ENCODE measurements around the gene CDH23. TPM values are rescaled to one million over a fixed set of nuclear protein-coding genes. Genes with fewer than 3 reads are reported as not detected.

CDH23 gene
- total RNA-seq, 1 donor from 2014 or later = 10.3 TPM

DNA sequence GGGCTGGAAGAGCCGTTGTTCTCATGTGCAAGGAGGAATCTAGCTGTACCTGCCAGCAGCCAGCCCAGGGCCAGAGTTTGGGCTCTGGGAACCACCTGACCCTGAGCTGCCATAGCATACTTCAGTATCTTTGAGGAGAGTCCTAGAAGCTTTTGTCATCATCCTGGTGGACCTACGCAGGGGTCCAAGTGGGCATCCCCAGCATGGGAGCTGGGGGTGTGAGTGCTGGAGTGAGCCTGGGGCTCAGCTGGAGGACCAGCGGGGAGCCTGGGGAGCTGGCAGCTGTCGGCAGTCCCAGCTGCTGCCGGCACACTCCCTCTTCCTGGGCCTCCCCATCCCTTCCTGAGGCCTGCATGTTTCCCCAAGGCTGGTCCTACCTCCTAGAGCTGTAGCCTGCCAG lies 290.4 kb downstream of the CDH23 start:
- no peaks in the 10 kb centered on the region for H3K4me1 ChIP-seq
- TF ChIP-seq POLR2A (IDR thresholded peaks at IDR 0.05) (no peak), CTCF (IDR thresholded peaks at IDR 0.05) (no peak), POLR2AphosphoS5 (IDR thresholded peaks at IDR 0.05; ENCODE audit: insufficient read depth in 1 of 2, low read depth in 1 of 2) (no peak)
- no peak for DNase-seq (ENCODE audit: extremely low spot score in 2 of 2)
- no peaks in the 10 kb centered on the region for H3K27me3 ChIP-seq
- H3K9me3 ChIP-seq = no peaks in the 10 kb centered on the region
- no peak overlapping the region for H3K27ac ChIP-seq
- no peaks in the 10 kb centered on the region for H3K36me3 ChIP-seq
- intact Hi-C loops (cut with DNase I) = no loop called here
- no peak overlapping the region for H3K4me3 ChIP-seq

DNA sequence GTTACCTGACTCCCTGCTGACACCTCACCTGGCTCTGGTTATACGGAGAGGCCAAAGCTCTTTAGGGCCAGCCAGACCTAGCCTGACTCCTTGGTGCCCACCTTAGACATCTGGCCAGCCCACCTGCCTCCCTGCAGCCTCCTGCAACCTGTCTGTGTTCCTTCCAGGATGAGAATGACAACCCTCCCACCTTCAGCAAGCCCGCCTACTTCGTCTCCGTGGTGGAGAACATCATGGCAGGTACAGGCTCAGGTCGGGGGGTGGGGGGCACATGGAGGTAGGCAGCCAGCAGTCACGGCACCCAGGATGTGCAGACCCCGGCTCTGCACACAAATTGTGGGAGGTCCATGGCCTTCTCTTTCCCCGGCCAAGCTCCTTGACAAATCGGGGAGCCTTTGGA lies 290.8 kb downstream of the CDH23 start:
- DNase-seq (ENCODE audit: extremely low spot score in 2 of 2) = no peak
- no peak overlapping the region for H3K27ac ChIP-seq
- no peaks in the 10 kb centered on the region for H3K9me3 ChIP-seq
- intact Hi-C loops (cut with DNase I) = no loop called here
- no peaks in the 10 kb centered on the region for H3K4me1 ChIP-seq
- H3K27me3 ChIP-seq = no peaks in the 10 kb centered on the region
- no peak overlapping the region for H3K4me3 ChIP-seq
- H3K36me3 ChIP-seq = no peaks in the 10 kb centered on the region
- TF ChIP-seq CTCF (IDR thresholded peaks at IDR 0.05) = no peak
- TF ChIP-seq POLR2AphosphoS5 (IDR thresholded peaks at IDR 0.05; ENCODE audit: insufficient read depth in 1 of 2, low read depth in 1 of 2) = no peak
- TF ChIP-seq POLR2A (IDR thresholded peaks at IDR 0.05) = no peak

GRCh38 chr10:71688256-71688655 lies 291.5 kb downstream of the CDH23 start:
- intact Hi-C loops (cut with DNase I) = no loop called here
- H3K27ac ChIP-seq = no peak overlapping the region
- DNase-seq (ENCODE audit: extremely low spot score in 2 of 2) = no peak
- no peaks in the 10 kb centered on the region for H3K9me3 ChIP-seq
- no peak for TF ChIP-seq CTCF (IDR thresholded peaks at IDR 0.05)
- TF ChIP-seq POLR2AphosphoS5 (IDR thresholded peaks at IDR 0.05; ENCODE audit: insufficient read depth in 1 of 2, low read depth in 1 of 2) = no peak
- no peak for TF ChIP-seq POLR2A (IDR thresholded peaks at IDR 0.05)
- no peaks in the 10 kb centered on the region for H3K4me1 ChIP-seq
- H3K27me3 ChIP-seq = no peaks in the 10 kb centered on the region
- no peak overlapping the region for H3K4me3 ChIP-seq
- H3K36me3 ChIP-seq = no peaks in the 10 kb centered on the region

DNA sequence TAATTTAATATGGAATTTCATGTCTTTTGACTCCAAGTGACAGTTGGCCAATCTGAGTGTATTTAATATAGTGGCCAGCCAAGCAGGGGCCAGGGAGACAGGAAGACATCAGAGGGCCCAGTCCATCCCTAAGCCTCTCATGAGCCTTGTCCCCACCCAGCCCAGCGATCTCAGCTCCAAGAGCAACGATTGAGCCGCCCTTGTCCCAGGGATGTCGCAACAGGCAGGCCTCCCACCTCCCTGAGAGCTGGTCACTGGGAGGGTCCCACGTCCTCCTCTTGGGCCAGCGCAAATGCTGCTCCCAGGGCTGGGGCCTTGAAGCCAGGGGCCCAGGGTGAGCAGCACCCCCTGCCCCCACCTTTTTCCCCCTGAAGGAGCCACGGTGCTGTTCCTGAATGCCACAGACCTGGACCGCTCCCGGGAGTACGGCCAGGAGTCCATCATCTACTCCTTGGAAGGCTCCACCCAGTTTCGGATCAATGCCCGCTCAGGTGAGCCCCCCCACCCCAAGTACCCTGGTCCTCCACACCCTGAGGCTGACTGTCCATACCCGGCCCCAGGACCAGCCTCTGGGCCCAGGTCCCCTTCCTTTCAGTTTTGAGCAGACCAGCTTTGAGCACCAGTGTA lies 293.5 kb downstream of the CDH23 start:
- intact Hi-C loops (cut with DNase I) = loop anchor here (10.0 kb wide), 1 partner anchor 295 kb away; the partner anchor contains the start of gene CDH23
- DNase-seq (ENCODE audit: extremely low spot score in 2 of 2) = no peak
- Histone ChIP-seq H3K9me3 (no peaks in the 10 kb centered on the region), H3K27ac (no peak overlapping the region), H3K36me3 (no peaks in the 10 kb centered on the region), H3K4me3 (no peak overlapping the region), H3K4me1 (peaks cover 5% of the 10 kb centered on the region), H3K27me3 (no peaks in the 10 kb centered on the region)
- TF ChIP-seq CTCF (IDR thresholded peaks at IDR 0.05) = no peak
- TF ChIP-seq POLR2AphosphoS5 (IDR thresholded peaks at IDR 0.05; ENCODE audit: insufficient read depth in 1 of 2, low read depth in 1 of 2) = no peak
- no peak for TF ChIP-seq POLR2A (IDR thresholded peaks at IDR 0.05)

DNA sequence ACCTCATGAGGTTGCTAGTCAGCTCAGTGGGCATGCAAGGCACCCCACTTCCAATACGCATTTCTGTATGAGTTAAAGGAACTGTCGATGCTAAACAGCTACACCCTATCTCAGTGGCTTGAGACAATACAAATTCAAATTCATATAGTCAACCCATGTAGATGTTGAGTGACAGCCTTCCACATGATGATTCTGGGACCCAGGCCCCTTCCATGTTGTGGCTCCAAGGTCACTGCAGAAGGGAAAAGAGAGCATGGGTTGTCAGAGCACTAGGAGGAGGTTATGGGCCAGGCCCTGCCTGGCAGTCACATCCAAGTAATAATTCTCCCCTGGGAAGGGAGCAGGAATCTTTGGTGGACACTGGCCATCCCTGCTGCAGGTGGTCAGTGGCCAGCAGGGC lies 294.7 kb downstream of the CDH23 start:
- no peaks in the 10 kb centered on the region for H3K9me3 ChIP-seq
- DNase-seq (ENCODE audit: extremely low spot score in 2 of 2) = no peak
- intact Hi-C loops (cut with DNase I) = loop anchor here (10.0 kb wide), 1 partner anchor 297 kb away; the partner anchor contains the start of gene CDH23
- H3K27ac ChIP-seq = no peak overlapping the region
- no peak for TF ChIP-seq CTCF (IDR thresholded peaks at IDR 0.05)
- no peaks in the 10 kb centered on the region for H3K27me3 ChIP-seq
- H3K4me1 ChIP-seq = peaks cover 8% of the 10 kb centered on the region
- H3K36me3 ChIP-seq = no peaks in the 10 kb centered on the region
- H3K4me3 ChIP-seq = no peak overlapping the region

Measured in vagina (tissue), 2 donors.